ENCODE results near the gene OR6F1. TPM values are rescaled to one million over a fixed set of nuclear protein-coding genes. Genes with fewer than 3 reads are reported as not detected.
A peak's percentile ranks its signal among the peaks of the same experiment; 100 is the strongest.
"Not testable (repeated sequence)": the region's sequence is repeated elsewhere in the genome, so short reads cannot be mapped to it uniquely, and the experiment has no call there.

The OR6F1 gene
- total RNA-seq, 1 donor from 2014 or later: not detected

- TF ChIP-seq CTCF (IDR thresholded peaks at IDR 0.05; ENCODE audit: insufficient read depth, low read length, poor library complexity, severe bottlenecking): no peak
Observed at GRCh38 chr1:247713753-247714152, 2.7 kb downstream of the OR6F1 start.

GRCh38 chr1:247710681-247711080 is 5.8 kb downstream of the OR6F1 start:
- DNase-seq (ENCODE audit: low read depth); H3K27me3 ChIP-seq (ENCODE audit: control insufficient read depth, insufficient read depth, low read length); H3K4me3 ChIP-seq (ENCODE audit: low read depth, low read length); H3K36me3 ChIP-seq (ENCODE audit: control insufficient read depth, insufficient read depth, low read length): not testable (repeated sequence)

More at GRCh38 chr1:247713753-247714152, 2.7 kb downstream of the OR6F1 start:
- no peak for DNase-seq (ENCODE audit: low read depth)
- Histone ChIP-seq H3K27me3 (ENCODE audit: control insufficient read depth, insufficient read depth, low read length) (no peaks in the 10 kb centered on the region), H3K4me3 (ENCODE audit: low read depth, low read length) (no peak overlapping the region), H3K36me3 (ENCODE audit: control insufficient read depth, insufficient read depth, low read length) (no peaks in the 10 kb centered on the region)

- no peak for DNase-seq (ENCODE audit: low read depth)
- TF ChIP-seq CTCF (IDR thresholded peaks at IDR 0.05; ENCODE audit: insufficient read depth, low read length, poor library complexity, severe bottlenecking): no peak
- Histone ChIP-seq H3K36me3 (ENCODE audit: control insufficient read depth, insufficient read depth, low read length) (no peaks in the 10 kb centered on the region), H3K27me3 (ENCODE audit: control insufficient read depth, insufficient read depth, low read length) (no peaks in the 10 kb centered on the region), H3K4me3 (ENCODE audit: low read depth, low read length) (no peak overlapping the region)
Observed at GRCh38 chr1:247701338-247701737, 15.1 kb downstream of the OR6F1 start.

GRCh38 chr1:247681288-247681897 is 35.1 kb downstream of the OR6F1 start:
- DNase-seq (ENCODE audit: low read depth): peak; percentile 5
- Histone ChIP-seq H3K27me3 (ENCODE audit: control insufficient read depth, insufficient read depth, low read length) (no peaks in the 10 kb centered on the region), H3K4me3 (ENCODE audit: low read depth, low read length) (no peak overlapping the region), H3K36me3 (ENCODE audit: control insufficient read depth, insufficient read depth, low read length) (no peaks in the 10 kb centered on the region)
- TF ChIP-seq CTCF (IDR thresholded peaks at IDR 0.05; ENCODE audit: insufficient read depth, low read length, poor library complexity, severe bottlenecking): peak; percentile 79

- no peaks in the 10 kb centered on the region for H3K36me3 ChIP-seq (ENCODE audit: control insufficient read depth, insufficient read depth, low read length)
- no peaks in the 10 kb centered on the region for H3K27me3 ChIP-seq (ENCODE audit: control insufficient read depth, insufficient read depth, low read length)
- no peak for TF ChIP-seq CTCF (IDR thresholded peaks at IDR 0.05; ENCODE audit: insufficient read depth, low read length, poor library complexity, severe bottlenecking)
- no peak overlapping the region for H3K4me3 ChIP-seq (ENCODE audit: low read depth, low read length)
- DNase-seq (ENCODE audit: low read depth): no peak
Observed at GRCh38 chr1:247680171-247680570, 36.3 kb downstream of the OR6F1 start.

GRCh38 chr1:247679639-247680038 is 36.8 kb downstream of the OR6F1 start, which contains the start of gene OR13G1:
Gene OR13G1 (minus strand): TSS chr1:247679739. CDS start chr1:247673041, 6,698 bp downstream.
- TF ChIP-seq CTCF (IDR thresholded peaks at IDR 0.05; ENCODE audit: insufficient read depth, low read length, poor library complexity, severe bottlenecking): no peak
- no peaks in the 10 kb centered on the region for H3K27me3 ChIP-seq (ENCODE audit: control insufficient read depth, insufficient read depth, low read length)
- no peak for DNase-seq (ENCODE audit: low read depth)
- H3K4me3 ChIP-seq (ENCODE audit: low read depth, low read length): no peak within 1 kb of the TSS
- H3K36me3 ChIP-seq (ENCODE audit: control insufficient read depth, insufficient read depth, low read length): no peaks in the 10 kb centered on the region

Measured in kidney epithelial cell (primary cell).